Measurements from ENCODE around the gene ZNF185.

DNA sequence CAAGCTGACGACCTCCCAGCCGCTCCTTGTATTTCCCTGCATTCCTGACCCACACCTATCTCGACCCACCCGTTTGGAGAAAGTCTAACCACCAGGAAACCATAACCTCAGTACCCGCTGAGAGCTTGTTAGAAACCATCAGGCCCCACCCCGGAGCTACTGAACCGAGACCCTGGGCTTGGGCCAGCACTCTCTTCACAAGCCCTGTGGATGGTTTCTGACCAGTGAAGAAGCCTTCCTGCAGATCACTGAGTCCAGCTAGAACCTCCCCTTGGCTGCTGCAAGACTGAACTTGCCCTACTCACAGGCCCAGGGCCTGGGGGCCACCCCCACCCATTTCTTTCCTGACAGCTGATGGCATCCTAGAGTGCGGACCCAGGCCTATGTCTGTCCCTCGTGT lies 26.6 kb upstream of the ZNF185 start:
- TF ChIP-seq, protein P1, sequence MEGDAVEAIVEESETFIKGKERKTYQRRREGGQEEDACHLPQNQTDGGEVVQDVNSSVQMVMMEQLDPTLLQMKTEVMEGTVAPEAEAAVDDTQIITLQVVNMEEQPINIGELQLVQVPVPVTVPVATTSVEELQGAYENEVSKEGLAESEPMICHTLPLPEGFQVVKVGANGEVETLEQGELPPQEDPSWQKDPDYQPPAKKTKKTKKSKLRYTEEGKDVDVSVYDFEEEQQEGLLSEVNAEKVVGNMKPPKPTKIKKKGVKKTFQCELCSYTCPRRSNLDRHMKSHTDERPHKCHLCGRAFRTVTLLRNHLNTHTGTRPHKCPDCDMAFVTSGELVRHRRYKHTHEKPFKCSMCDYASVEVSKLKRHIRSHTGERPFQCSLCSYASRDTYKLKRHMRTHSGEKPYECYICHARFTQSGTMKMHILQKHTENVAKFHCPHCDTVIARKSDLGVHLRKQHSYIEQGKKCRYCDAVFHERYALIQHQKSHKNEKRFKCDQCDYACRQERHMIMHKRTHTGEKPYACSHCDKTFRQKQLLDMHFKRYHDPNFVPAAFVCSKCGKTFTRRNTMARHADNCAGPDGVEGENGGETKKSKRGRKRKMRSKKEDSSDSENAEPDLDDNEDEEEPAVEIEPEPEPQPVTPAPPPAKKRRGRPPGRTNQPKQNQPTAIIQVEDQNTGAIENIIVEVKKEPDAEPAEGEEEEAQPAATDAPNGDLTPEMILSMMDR (conservative IDR thresholded peaks at IDR 0.05; ENCODE audit: low read depth, low read length): no peak
- TF ChIP-seq EZH2 (IDR thresholded peaks at IDR 0.05; ENCODE audit: borderline replicate concordance, low read depth, low read length, poor library complexity, severe bottlenecking): no peak
